ENCODE data around the gene ATP10B.

Gene ATP10B

GRCh38 chr5:160697281-160697680, 154.7 kb downstream of the ATP10B start:
- in situ Hi-C loops (cut with HindIII; ENCODE audit: low sequenced_read_pairs): no loop called here

DNA sequence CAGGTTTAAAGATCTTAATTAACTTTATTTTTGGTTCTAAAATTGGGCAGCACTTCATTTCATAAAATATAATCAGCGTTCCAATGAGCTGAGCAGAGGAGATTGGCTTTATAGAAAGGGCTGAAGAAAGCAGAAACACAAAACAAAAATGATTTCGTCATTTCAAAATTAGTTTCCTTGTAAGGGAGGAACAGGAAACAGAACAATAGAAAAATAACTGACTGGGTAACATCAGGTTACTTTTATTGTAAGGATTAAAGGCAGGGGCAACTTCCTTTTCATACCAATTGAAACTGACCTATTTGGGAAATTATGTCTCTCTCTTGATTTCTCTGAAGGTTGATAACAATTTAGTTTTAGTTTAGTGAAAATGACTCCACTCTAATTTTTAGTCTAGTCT, 157.1 kb downstream of the ATP10B start:
- in situ Hi-C loops (cut with HindIII; ENCODE audit: low sequenced_read_pairs): no loop called here

DNA sequence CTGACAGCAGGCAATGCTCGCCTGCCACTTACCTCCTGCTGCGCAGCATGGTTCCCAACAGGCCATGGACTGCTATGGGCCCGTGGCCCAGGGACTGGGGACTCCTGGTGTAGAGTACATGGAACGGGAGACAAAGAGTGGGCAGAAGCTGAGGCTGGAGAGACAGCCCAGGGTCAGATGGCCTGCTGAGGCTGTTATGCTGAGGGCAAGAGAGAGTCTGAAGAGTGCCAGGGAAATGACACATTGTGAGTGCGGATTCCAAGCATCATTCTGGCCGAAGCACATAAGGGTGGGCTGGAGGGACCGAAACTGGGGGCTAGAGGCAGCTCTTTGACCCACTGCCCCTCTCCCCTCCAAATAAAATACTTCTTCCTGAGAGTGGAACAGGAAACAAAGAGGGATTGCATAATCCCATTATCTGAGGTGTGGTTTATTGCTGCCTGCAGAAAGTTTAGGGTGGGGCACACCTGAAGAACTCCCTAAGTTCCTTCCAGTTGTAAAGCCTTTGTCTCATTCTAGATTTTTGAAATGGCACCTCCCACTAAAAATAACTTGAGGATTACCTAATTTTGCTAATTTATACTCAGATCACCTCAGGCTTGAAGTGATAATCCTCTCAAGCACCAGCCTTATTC, 158.1 kb downstream of the ATP10B start:
- in situ Hi-C loops (cut with HindIII; ENCODE audit: low sequenced_read_pairs): no loop called here

- in situ Hi-C loops (cut with HindIII; ENCODE audit: low sequenced_read_pairs): no loop called here
These were observed 159.7 kb downstream of the ATP10B start for GRCh38 chr5:160692271-160692670.

- in situ Hi-C loops (cut with HindIII; ENCODE audit: low sequenced_read_pairs): no loop called here
These were observed 166.3 kb downstream of the ATP10B start for GRCh38 chr5:160685695-160686094.

DNA sequence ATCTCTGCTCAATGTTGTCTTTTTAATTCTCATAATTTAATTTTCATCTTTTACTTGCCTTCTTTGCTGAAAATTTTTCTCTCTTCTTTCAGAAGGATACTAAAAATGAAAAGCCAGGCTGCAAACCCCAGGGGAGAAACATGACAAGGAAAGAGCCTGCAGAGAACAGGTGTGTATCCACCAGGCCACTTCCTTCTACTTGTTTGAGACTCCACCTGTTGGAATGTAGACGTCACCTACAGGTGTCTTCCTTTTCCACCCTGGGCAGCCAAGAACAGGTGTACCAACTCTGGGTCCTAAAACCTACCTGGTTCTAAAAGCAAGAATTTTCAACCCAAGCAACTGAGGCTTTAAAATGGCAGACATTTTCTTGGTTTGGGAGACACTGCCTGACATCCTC, 166.8 kb downstream of the ATP10B start:
- in situ Hi-C loops (cut with HindIII; ENCODE audit: low sequenced_read_pairs): no loop called here

DNA sequence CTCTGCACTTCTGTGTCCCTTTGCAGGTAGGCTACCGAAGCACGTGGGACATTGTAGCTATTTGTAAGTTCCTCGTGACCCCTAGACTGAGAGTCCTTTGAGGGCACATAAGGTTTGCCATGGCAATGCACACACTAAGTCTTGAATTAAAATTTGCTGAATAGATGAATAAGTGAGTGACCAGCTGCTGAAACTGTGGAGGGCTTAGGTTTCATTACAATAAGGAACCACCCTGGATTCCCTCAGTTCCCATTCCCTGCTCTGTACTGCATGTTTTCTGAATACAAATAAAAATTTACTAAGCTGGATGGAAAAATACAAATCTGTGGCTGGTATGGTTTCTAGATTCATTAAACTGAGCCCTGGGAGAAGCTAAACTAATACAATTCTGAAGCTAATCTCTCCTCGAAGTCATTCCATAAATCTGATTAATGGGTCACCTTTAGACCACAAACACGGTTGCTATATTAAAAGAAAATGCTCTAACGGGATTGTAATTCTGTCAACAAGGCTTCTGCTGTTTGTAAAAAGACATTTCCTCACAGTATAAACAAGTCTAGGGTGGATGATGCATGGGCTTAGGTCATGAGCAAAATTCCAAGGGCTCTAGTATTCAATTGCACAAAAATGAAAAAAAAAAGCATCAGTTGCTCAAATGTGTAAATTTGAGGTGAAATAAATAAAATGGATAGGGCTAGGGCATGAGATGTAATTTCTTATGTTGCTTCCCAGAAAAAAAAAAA, 172.3 kb downstream of the ATP10B start:
- in situ Hi-C loops (cut with HindIII; ENCODE audit: low sequenced_read_pairs): loop anchor here (10.0 kb wide), 1 partner anchor 85 kb away; no protein-coding TSS in a partner anchor

- in situ Hi-C loops (cut with HindIII; ENCODE audit: low sequenced_read_pairs): loop anchor here (10.0 kb wide), 1 partner anchor 89 kb away; no protein-coding TSS in a partner anchor
These were observed 176.0 kb downstream of the ATP10B start for GRCh38 chr5:160675988-160676387.

GRCh38 chr5:160674901-160675300, 177.1 kb downstream of the ATP10B start:
- in situ Hi-C loops (cut with HindIII; ENCODE audit: low sequenced_read_pairs): loop anchor here (10.0 kb wide), 1 partner anchor 90 kb away; no protein-coding TSS in a partner anchor

- in situ Hi-C loops (cut with HindIII; ENCODE audit: low sequenced_read_pairs): loop anchor here (10.0 kb wide), 1 partner anchor 92 kb away; no protein-coding TSS in a partner anchor
These were observed 179.5 kb downstream of the ATP10B start for GRCh38 chr5:160672521-160672920.

- in situ Hi-C loops (cut with HindIII; ENCODE audit: low sequenced_read_pairs): no loop called here
These were observed 183.7 kb downstream of the ATP10B start for GRCh38 chr5:160668356-160668755.

DNA sequence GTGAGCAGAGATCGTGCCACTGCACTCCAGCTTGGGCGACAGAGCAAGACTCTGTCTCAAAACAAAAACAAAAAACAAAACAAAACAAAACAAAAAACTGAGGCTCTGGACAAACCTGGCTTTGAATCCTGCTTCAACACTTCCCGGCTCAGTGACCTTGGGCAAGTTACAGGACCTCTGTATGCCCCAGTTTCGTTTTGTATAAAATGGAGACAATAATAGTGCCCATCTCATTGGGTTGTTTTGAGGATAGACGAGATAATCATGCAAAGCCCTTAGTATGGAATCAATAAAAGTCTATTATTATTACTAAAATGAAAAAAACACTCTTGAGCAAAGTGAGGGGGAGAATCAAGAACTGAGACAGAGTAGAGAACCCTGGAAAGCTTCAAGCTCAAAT, 184.9 kb downstream of the ATP10B start:
- in situ Hi-C loops (cut with HindIII; ENCODE audit: low sequenced_read_pairs): no loop called here

DNA sequence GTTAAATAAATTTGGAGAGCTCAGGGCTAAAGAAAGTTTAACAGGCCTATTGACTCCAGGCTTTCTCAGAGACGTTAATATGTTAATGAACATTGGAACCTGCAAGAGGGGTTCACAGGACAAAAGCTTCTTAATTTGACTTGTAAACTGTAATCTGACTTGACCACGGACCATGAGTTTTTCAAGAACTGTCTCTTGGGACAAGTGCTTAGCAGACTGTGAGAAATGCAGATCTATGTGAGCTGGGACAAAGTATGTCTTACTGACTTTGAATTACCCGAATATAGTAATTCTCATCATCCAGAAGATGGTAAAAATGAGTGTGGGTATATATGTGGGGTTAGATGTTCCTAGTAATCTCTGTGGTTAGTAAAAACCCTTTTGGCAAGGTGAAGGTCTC, 186.6 kb downstream of the ATP10B start:
- in situ Hi-C loops (cut with HindIII; ENCODE audit: low sequenced_read_pairs): no loop called here

GRCh38 chr5:160660132-160660531, 191.9 kb downstream of the ATP10B start:
- in situ Hi-C loops (cut with HindIII; ENCODE audit: low sequenced_read_pairs): no loop called here

GRCh38 chr5:160657622-160658458, 194.2 kb downstream of the ATP10B start:
- in situ Hi-C loops (cut with HindIII; ENCODE audit: low sequenced_read_pairs): no loop called here

DNA sequence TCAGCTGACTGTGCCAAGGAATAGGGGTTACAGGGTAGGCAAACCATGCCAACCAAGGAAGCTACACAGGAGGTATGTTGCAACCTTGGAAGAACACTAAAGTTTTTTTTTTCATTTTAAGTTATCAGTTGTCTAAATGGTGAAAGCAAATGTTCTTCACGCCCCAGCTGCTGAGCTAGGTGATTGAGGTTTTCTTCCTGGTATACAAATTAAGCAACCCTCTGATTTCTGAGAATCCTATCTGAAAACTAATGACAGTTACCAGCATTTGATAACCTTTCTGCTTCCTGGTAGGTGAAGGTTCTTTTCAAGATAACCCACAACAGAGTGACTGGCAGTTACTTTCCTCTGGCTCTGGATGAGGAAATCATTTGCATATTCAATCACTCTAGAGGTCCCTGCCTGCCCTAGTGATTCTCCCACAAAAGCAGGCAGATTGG, 194.9 kb downstream of the ATP10B start:
- in situ Hi-C loops (cut with HindIII; ENCODE audit: low sequenced_read_pairs): no loop called here

DNA sequence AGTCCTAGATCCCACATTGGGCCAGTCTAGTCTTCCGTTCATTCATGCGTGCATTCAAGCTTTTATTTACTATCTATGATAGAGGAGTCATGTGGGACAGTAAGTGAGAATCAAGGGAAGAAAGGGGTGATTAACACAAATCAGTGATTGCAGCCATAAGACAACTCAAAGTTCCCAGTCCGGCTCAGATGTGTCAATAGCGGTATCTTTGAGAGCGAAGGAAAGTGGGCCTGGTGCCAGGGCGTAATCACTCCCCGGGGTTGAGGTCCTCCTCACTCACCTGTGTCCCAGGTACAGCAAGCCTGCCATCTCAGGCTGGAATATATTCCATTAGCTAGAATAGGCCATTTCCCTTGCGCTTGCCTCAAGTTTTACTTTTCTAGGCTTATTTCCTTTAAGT, 196.3 kb downstream of the ATP10B start:
- in situ Hi-C loops (cut with HindIII; ENCODE audit: low sequenced_read_pairs): no loop called here

GRCh38 chr5:160651692-160652645, 200.0 kb downstream of the ATP10B start:
- in situ Hi-C loops (cut with HindIII; ENCODE audit: low sequenced_read_pairs): no loop called here

DNA sequence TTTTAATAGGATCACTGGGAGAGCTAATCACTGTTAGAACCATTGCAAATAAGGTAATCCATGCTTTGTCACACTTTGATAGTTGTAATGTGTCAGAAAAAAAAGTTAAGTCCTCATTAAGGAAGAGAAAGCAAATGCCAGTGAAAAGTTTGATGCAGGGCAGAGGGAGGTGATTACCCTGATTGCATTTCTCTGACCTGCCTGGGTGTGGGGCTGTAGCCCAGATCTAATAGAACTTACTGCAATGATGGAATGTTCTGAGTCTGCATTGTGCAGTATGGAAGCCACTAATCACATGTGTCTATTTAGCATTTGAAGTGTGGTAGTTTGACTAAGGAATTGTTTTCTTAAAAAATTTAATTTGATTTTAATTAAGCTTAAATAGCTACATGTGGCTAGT, 202.7 kb downstream of the ATP10B start:
- in situ Hi-C loops (cut with HindIII; ENCODE audit: low sequenced_read_pairs): no loop called here

- in situ Hi-C loops (cut with HindIII; ENCODE audit: low sequenced_read_pairs): no loop called here
These were observed 206.0 kb downstream of the ATP10B start for GRCh38 chr5:160646033-160646432.
